ENCODE measurements around the gene MAP2K3. TPM values are rescaled to one million over a fixed set of nuclear protein-coding genes. Genes with fewer than 3 reads are reported as not detected.

Gene MAP2K3
- total RNA-seq, 1 experiment from 2014 or later: 28.6 TPM

DNA sequence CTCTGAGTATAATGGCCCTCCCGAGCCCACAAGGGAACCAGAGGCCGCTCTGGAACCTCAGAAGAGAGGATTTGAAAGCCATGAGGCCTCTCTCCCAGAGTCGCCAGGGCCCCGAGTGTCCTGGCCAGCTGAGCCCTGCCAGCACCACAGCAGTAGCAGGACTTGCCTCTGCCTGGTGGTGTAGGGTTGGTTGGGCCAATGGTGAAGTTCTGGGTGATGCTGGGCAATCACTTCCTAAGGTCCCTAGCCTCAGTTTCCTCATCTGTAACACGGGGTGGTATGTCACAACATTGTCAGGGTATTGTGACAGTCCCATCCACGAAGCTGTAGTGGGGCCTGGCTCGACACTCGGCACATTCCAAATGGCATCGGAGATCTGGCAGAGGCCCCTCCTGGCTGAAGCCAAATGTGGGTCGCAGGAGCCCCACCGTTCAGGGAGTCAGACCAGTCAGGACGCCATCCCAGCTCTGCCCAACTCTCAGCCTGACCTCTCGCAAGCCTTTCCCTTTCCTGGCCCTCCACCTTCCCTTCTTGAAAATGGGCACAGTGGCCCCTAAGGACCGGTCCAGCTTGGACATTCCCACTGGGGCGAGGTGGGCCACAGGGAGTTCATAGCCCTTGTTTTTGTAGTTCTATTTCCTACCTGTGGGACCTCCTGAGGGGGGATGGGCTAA lies 33.0 kb upstream of the MAP2K3 start:
- DNase-seq (ENCODE audit: low read depth): no peak
- in situ Hi-C loops (cut with HindIII; ENCODE audit: low pct_unique_long_range_greater_than_20kb, low sequenced_read_pairs): no loop called here

GRCh38 chr17:21252289-21252795 lies 32.2 kb upstream of the MAP2K3 start:
- DNase-seq (ENCODE audit: low read depth): no peak
- in situ Hi-C loops (cut with HindIII; ENCODE audit: low pct_unique_long_range_greater_than_20kb, low sequenced_read_pairs): no loop called here

- peak; percentile 71 for DNase-seq (ENCODE audit: low read depth)
- in situ Hi-C loops (cut with HindIII; ENCODE audit: low pct_unique_long_range_greater_than_20kb, low sequenced_read_pairs): no loop called here
These were observed 31.5 kb upstream of the MAP2K3 start, which contains the start of gene NATD1 for GRCh38 chr17:21252796-21253645. Gene NATD1 (minus strand): TSS chr17:21253410. CDS start chr17:21253264, 146 bp downstream.

- no peak for DNase-seq (ENCODE audit: low read depth)
- in situ Hi-C loops (cut with HindIII; ENCODE audit: low pct_unique_long_range_greater_than_20kb, low sequenced_read_pairs): no loop called here
These were observed 30.7 kb upstream of the MAP2K3 start for GRCh38 chr17:21253646-21254441.

- in situ Hi-C loops (cut with HindIII; ENCODE audit: low pct_unique_long_range_greater_than_20kb, low sequenced_read_pairs): no loop called here
- no peak for DNase-seq (ENCODE audit: low read depth)
These were observed 25.9 kb upstream of the MAP2K3 start for GRCh38 chr17:21258593-21258992.

GRCh38 chr17:21262259-21262993 lies 22.1 kb upstream of the MAP2K3 start:
- in situ Hi-C loops (cut with HindIII; ENCODE audit: low pct_unique_long_range_greater_than_20kb, low sequenced_read_pairs): no loop called here
- no peak for DNase-seq (ENCODE audit: low read depth)

GRCh38 chr17:21263376-21263775 lies 21.1 kb upstream of the MAP2K3 start:
- in situ Hi-C loops (cut with HindIII; ENCODE audit: low pct_unique_long_range_greater_than_20kb, low sequenced_read_pairs): no loop called here
- no peak for DNase-seq (ENCODE audit: low read depth)

- in situ Hi-C loops (cut with HindIII; ENCODE audit: low pct_unique_long_range_greater_than_20kb, low sequenced_read_pairs): no loop called here
- no peak for DNase-seq (ENCODE audit: low read depth)
These were observed 15.8 kb upstream of the MAP2K3 start for GRCh38 chr17:21268596-21269188.

DNA sequence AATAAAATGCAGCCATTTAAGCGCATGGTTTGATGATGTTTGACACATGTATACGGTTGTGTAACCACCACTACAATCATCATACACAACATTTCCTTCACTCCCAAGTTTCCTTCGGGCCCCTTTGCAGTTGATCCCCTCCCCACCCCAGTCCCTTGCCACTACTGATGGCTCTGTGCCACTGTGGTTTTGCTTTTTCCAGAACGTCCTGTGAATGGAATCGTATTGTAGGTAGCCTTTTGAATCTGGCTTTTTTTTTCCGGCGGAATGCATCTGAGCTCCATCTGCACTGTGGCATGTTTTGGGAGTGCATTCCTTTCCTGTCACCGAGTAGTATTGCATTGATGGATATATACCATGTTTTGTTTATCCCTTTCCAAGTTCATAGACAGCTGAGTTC lies 15.1 kb upstream of the MAP2K3 start:
- in situ Hi-C loops (cut with HindIII; ENCODE audit: low pct_unique_long_range_greater_than_20kb, low sequenced_read_pairs): no loop called here
- no peak for DNase-seq (ENCODE audit: low read depth)

GRCh38 chr17:21271454-21272183 lies 12.9 kb upstream of the MAP2K3 start:
- in situ Hi-C loops (cut with HindIII; ENCODE audit: low pct_unique_long_range_greater_than_20kb, low sequenced_read_pairs): no loop called here
- no peak for DNase-seq (ENCODE audit: low read depth)

DNA sequence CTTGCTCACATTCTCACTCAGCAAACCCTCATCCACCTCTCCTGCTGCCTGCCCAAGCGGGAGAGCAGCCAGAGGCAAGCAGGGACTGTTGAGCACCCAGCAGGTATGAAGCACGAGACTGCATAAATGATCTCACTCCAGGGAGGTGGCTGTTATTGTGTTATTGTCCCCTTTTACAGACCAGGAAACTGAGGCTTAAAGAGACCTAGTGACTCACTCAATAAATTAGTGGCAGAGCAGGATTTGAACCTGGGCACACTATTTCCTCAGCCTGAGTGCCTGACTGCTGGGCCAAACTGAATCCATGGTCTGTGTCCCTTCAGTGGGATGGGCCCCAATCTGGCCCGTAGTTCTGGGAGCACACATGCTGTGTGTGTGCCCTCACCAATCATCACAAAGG lies 12.3 kb upstream of the MAP2K3 start:
- DNase-seq (ENCODE audit: low read depth): no peak
- in situ Hi-C loops (cut with HindIII; ENCODE audit: low pct_unique_long_range_greater_than_20kb, low sequenced_read_pairs): no loop called here

- in situ Hi-C loops (cut with HindIII; ENCODE audit: low pct_unique_long_range_greater_than_20kb, low sequenced_read_pairs): no loop called here
- DNase-seq (ENCODE audit: low read depth): no peak
These were observed 11.4 kb upstream of the MAP2K3 start for GRCh38 chr17:21272881-21273792.

GRCh38 chr17:21275047-21275578 lies 9.4 kb upstream of the MAP2K3 start:
- DNase-seq (ENCODE audit: low read depth): no peak
- in situ Hi-C loops (cut with HindIII; ENCODE audit: low pct_unique_long_range_greater_than_20kb, low sequenced_read_pairs): no loop called here

GRCh38 chr17:21275579-21276263 lies 8.8 kb upstream of the MAP2K3 start:
- peak; percentile 74 for DNase-seq (ENCODE audit: low read depth)

DNA sequence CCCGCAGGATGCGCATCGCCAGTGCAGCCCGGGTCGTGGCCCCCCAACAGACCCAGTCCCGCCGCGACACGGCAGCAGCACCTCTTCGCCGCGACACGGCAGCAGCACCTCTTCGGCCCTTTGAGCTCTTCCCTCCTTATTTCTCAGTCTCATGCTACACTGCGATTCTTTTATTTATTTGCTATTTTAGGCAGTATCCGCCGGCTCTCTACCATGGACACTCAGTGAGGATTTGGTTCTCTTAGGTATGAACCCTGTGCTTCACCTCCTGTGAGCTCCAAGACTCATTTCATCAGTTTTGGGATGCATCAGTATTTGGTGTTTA lies 8.3 kb upstream of the MAP2K3 start:
- no peak for DNase-seq (ENCODE audit: low read depth)
- in situ Hi-C loops (cut with HindIII; ENCODE audit: low pct_unique_long_range_greater_than_20kb, low sequenced_read_pairs): no loop called here

More at GRCh38 chr17:21275579-21276263, 8.8 kb upstream of the MAP2K3 start:
- in situ Hi-C loops (cut with HindIII; ENCODE audit: low pct_unique_long_range_greater_than_20kb, low sequenced_read_pairs): no loop called here

Data from Caki2 (cell line).